ENCODE results near the gene GPR68.

GPR68 gene, protein sequence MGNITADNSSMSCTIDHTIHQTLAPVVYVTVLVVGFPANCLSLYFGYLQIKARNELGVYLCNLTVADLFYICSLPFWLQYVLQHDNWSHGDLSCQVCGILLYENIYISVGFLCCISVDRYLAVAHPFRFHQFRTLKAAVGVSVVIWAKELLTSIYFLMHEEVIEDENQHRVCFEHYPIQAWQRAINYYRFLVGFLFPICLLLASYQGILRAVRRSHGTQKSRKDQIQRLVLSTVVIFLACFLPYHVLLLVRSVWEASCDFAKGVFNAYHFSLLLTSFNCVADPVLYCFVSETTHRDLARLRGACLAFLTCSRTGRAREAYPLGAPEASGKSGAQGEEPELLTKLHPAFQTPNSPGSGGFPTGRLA

GRCh38 chr14:91244501-91244901 is at the start of gene GPR68:
GPR68 (minus strand) TSS chr14:91244704; CDS start chr14:91235050, 9,654 bp downstream.
- peak; percentile 49 for DNase-seq (ENCODE audit: low spot score)

DNA sequence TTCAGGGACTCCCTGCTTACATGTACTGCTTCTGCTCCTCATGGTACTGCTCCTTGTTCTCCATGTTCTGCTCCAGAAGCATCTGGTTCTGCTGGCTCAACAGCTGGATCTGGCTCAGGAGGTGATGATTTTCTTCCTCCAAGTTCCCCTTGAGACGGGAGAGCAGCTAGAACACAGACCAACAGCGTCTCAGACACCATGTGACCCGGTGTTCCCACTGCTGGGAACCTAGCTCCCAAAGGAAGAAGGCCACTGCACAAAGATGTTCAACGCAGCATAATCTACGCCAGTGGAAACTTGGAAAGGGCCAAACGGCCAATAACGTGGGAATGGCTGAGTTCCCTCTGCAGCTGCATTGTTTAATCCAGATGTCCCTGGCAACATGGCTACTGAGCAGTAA is 49.6 kb upstream of the GPR68 start:
- DNase-seq (ENCODE audit: low spot score), result no peak

DNA sequence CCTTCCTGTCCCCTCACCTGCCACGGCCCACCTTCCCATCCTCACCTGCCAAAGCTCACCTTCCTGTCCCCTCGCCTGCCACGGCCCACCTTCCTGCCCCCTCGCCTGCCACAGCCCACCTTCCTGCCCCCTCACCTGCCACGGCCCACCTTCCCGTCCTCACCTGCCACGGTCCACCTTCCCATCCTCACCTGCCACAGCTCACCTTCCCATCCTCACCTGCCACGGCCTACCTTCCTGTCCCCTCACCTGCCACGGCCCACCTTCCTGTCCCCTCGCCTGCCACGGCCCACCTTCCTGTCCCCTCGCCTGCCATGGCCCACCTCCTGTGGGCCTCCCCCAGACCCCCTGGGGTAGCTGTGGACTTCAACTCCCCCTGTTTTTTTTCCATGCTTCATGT is 48.8 kb upstream of the GPR68 start:
- DNase-seq (ENCODE audit: low spot score), result no peak

GRCh38 chr14:91292491-91292890 is 48.0 kb upstream of the GPR68 start:
- no peak for DNase-seq (ENCODE audit: low spot score)

GRCh38 chr14:91291786-91292405 is 47.4 kb upstream of the GPR68 start:
- DNase-seq (ENCODE audit: low spot score), result no peak

DNA sequence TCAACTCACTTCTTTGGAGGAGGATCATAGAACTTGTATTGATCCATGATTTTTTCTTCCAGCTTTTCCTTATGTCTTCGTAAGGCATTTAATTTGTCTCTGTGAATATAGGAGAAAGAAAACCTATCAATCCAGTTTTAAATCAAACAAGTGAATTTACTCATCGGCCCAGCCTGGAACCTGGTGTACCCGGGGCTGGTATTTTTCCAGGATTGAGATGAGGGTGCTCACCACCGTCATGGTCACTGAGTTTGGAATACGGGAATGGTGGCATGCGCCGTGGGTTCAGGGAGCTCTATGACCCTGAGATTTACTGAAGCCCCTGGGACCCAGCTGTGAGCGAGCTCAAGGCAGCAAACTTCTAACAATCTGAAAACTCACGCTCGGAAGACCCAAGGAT is 46.5 kb upstream of the GPR68 start:
- no peak for DNase-seq (ENCODE audit: low spot score)

- DNase-seq (ENCODE audit: low spot score), result no peak
Observed at GRCh38 chr14:91289464-91289863, 45.0 kb upstream of the GPR68 start.

- DNase-seq (ENCODE audit: low spot score), result no peak
Observed at GRCh38 chr14:91288876-91289275, 44.4 kb upstream of the GPR68 start.

DNA sequence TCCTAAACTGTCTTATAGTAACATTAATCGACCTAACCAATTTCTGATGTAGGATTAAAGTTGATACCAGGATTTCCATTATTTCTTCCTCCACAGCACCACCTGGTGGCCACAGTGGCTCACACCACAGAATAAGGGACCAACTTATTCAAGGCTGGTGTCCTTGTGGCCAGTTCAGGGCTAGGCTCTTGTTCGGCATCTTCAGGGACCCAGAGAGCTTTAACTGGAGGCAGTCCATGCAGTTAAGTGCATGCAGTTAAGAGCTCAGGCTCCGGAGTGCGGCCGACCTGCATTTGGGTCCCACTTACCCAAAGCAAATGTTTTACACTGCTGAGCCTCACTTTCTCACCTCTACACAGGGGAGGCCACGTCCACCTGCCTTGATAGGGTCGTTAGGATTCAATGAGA is 42.0 kb upstream of the GPR68 start:
- DNase-seq (ENCODE audit: low spot score), result peak; percentile 62

- DNase-seq (ENCODE audit: low spot score), result no peak
Observed at GRCh38 chr14:91284791-91285548, 40.5 kb upstream of the GPR68 start.

GRCh38 chr14:91284146-91284790 is 39.8 kb upstream of the GPR68 start:
- no peak for DNase-seq (ENCODE audit: low spot score)

- DNase-seq (ENCODE audit: low spot score), result no peak
Observed at GRCh38 chr14:91283666-91284065, 39.2 kb upstream of the GPR68 start.

GRCh38 chr14:91282954-91283645 is 38.6 kb upstream of the GPR68 start:
- DNase-seq (ENCODE audit: low spot score), result no peak

- DNase-seq (ENCODE audit: low spot score), result no peak
Observed at GRCh38 chr14:91281346-91281745, 36.8 kb upstream of the GPR68 start.

DNA sequence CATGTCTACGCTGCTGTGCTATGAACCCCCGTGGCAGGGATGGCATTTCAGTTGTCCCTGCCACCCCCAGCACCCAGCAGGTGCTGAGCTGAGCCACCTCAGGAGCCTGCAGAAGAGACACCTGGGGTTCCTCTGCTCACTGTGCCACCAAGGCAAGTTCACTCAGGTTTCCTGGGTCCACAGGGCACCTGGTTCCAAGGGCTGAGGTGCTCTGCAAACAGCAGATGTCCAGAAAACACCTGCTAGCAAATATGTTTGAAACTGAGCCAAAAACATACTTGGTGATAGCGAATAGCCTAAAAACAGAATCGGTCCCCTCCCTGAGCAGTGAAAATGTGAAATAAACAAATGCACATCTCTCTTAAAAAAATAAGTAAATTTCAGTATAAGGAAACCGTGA is 35.6 kb upstream of the GPR68 start:
- no peak for DNase-seq (ENCODE audit: low spot score)

- DNase-seq (ENCODE audit: low spot score), result no peak
Observed at GRCh38 chr14:91279354-91279753, 34.9 kb upstream of the GPR68 start.

DNA sequence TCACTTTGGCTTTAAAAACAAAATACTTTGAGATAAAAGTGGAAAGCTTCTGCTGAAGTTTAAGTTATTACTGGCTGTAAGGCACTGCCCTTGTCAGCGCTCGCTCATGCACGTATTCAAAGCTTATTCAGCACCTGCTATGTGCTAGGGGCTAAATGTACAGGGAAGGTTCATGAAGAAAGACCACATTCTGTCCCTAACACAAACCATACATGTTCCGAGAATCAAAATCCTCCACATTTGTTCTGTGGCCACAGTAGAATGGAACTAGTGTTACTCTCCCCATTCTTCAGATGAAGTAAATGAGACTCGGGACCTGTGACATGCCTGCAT is 33.8 kb upstream of the GPR68 start:
- no peak for DNase-seq (ENCODE audit: low spot score)

GRCh38 chr14:91277546-91278382 is 33.3 kb upstream of the GPR68 start:
- no peak for DNase-seq (ENCODE audit: low spot score)

GRCh38 chr14:91274796-91275195 is 30.3 kb upstream of the GPR68 start:
- no peak for DNase-seq (ENCODE audit: low spot score)

GRCh38 chr14:91273885-91274273 is 29.4 kb upstream of the GPR68 start:
- no peak for DNase-seq (ENCODE audit: low spot score)

- no peak for DNase-seq (ENCODE audit: low spot score)
Observed at GRCh38 chr14:91273273-91273884, 28.9 kb upstream of the GPR68 start.
